HUES48 (cell line): ENCODE results near the gene SLC15A1.

Experiments
- H3K27ac ChIP-seq: one replicate; pipeline ENCODE4 v1.7.0; 2013; ENCODE audit warnings: low read depth, low read length, inconsistent platforms
- H3K27me3 ChIP-seq: 2 replicates; pipeline ENCODE4 v1.6.1; 2013; ENCODE audit warnings: mild to moderate bottlenecking, low read length; ENCODE audit not compliant: control insufficient read depth, insufficient read depth
- H3K36me3 ChIP-seq: 2 replicates; pipeline ENCODE4 v1.6.1; 2013; ENCODE audit warnings: low read length; ENCODE audit not compliant: control insufficient read depth, insufficient read depth
- H3K4me1 ChIP-seq: 2 replicates; pipeline ENCODE4 v1.6.1; 2013; ENCODE audit warnings: mild to moderate bottlenecking, low read length; ENCODE audit not compliant: control insufficient read depth, insufficient read depth
- H3K4me3 ChIP-seq: 2 replicates; pipeline ENCODE4 v1.5.1; 2013; ENCODE audit warnings: mild to moderate bottlenecking, low read depth, low read length
- H3K9ac ChIP-seq: 2 replicates; pipeline ENCODE4 v1.6.1; 2013; ENCODE audit warnings: mild to moderate bottlenecking, low read depth, low read length, moderate library complexity
- H3K9me3 ChIP-seq: 2 replicates; pipeline ENCODE4 v1.6.1; 2013; ENCODE audit warnings: low read length; ENCODE audit not compliant: control insufficient read depth, insufficient read depth

SLC15A1 gene

DNA sequence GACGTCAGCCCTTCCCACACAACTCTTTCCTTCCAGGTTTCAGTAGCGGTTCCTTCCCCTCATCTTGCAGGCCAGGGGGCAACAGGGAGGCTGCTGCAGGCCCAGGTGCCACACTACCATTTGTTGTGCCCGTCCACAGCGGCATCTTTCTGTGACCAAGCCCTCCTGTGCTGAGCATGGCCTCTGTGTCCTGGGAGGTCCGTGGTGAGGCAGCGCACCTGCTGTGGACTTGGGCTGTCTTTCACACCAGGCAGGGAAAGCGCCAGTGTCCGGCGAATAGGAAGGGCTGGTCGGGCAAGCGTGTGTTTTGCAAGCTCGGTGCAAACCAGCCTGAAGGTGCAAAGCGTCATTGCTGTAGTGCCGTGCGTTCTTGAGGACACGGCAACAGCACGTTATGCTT lies 21.4 kb downstream of the SLC15A1 start:
- H3K4me1 ChIP-seq, result no peaks in the 10 kb centered on the region
- no peaks in the 10 kb centered on the region for H3K36me3 ChIP-seq
- no peak overlapping the region for H3K9ac ChIP-seq
- no peaks in the 10 kb centered on the region for H3K27me3 ChIP-seq
- H3K27ac ChIP-seq, result no peak overlapping the region
- no peak overlapping the region for H3K4me3 ChIP-seq
- H3K9me3 ChIP-seq, result no peaks in the 10 kb centered on the region

DNA sequence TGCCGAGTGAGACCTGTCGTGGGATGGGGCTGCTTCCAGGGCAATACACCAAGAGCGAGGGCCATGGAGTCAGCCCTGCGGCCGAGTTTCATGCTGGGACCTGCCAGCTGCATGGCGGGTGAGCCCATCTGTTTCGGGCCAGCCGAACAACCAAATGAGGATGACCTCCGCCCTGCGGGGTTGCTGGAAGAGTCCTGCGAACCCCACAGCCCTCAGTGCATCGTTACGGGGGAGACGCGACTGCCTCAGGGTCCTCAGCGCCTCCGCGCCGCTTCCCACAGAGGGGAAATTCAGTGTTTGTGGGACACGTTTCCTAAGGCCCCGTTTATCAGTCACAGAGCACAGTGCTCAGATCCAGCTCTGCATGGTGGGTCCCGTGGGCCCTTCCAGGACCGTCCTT lies 22.0 kb downstream of the SLC15A1 start:
- H3K4me3 ChIP-seq, result no peak overlapping the region
- H3K27me3 ChIP-seq, result no peaks in the 10 kb centered on the region
- no peaks in the 10 kb centered on the region for H3K4me1 ChIP-seq
- H3K27ac ChIP-seq, result no peak overlapping the region
- H3K36me3 ChIP-seq, result no peaks in the 10 kb centered on the region
- H3K9me3 ChIP-seq, result no peaks in the 10 kb centered on the region
- no peak overlapping the region for H3K9ac ChIP-seq

DNA sequence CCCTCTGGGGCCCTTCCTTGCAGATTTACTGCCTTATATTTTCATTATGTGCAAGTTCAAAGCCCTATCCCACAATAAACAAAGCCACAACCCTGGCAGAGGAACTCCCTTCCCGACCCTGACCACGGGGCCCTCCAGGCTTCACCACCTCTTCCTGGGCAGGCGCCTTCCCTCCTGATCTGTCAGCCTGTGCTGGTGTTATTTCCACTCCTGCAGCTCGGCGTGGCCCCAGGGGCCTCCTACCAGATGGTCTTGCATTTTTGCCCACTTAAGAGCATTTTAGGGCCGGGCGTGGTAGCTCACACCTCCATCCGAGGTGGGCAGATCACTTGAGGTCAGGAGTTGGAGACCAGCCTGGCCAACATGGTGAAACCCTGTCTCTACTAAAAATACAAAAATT lies 22.8 kb downstream of the SLC15A1 start:
- Histone ChIP-seq H3K27ac (no peak overlapping the region), H3K36me3 (no peaks in the 10 kb centered on the region), H3K9ac (no peak overlapping the region), H3K4me3 (no peak overlapping the region), H3K27me3 (no peaks in the 10 kb centered on the region), H3K9me3 (no peaks in the 10 kb centered on the region), H3K4me1 (no peaks in the 10 kb centered on the region)

DNA sequence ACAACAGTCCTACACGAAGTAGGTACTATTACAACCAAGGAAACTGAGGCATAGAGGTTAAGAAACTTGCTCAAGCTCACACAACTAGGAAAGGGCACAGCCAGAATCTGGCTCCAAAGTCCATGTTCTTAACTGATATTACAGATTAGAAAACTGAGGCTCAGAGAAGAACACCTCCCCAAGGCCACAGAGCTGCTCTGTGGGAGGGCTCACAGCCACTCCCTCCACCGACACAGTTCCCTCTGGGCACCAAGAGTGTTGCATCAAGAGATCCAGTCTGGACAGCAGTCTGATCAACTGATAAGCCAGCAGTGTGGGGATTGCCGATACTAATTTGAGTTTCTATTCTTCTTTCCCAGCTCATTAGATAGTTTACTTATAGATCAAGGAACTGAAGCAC lies 29.5 kb downstream of the SLC15A1 start:
- H3K4me3 ChIP-seq, result no peak overlapping the region
- H3K9ac ChIP-seq, result no peak overlapping the region
- H3K4me1 ChIP-seq, result no peaks in the 10 kb centered on the region
- no peaks in the 10 kb centered on the region for H3K27me3 ChIP-seq
- no peaks in the 10 kb centered on the region for H3K9me3 ChIP-seq
- H3K27ac ChIP-seq, result no peak overlapping the region
- no peaks in the 10 kb centered on the region for H3K36me3 ChIP-seq

DNA sequence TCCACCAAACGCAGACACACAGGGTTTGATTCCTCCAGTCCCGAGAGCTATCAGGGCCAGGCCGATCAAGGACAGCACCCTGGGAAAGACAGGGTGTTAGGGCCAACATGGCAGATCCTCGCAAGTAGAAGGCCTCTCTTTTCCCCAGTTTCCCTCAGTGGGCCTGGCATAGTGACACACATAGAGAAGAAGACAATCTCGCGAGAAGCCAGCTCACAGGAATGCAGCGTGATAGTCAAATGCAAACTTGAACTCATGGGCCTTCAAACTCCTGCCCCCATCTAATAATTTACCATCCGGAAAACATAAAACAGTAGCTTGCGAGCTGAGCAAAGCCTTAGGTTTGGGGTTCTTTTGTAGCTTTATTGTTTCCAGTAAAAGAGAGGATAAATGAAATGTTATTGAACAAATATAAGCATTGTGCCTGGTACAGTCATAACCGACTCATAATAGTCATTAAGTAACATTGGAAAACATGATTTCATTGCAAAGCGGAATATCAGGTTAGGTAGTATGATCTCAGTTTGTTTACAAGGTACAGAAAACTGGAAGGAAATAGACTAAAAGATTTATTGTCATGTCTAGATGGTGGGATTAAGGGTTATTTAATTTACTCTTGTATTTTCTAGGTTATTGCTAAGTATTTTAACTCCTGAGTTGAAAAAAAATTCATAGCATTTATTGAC lies 30.5 kb downstream of the SLC15A1 start:
- Histone ChIP-seq H3K4me3 (no peak overlapping the region), H3K36me3 (no peaks in the 10 kb centered on the region), H3K9ac (no peak overlapping the region), H3K27me3 (no peaks in the 10 kb centered on the region), H3K9me3 (no peaks in the 10 kb centered on the region), H3K27ac (no peak overlapping the region), H3K4me1 (no peaks in the 10 kb centered on the region)

DNA sequence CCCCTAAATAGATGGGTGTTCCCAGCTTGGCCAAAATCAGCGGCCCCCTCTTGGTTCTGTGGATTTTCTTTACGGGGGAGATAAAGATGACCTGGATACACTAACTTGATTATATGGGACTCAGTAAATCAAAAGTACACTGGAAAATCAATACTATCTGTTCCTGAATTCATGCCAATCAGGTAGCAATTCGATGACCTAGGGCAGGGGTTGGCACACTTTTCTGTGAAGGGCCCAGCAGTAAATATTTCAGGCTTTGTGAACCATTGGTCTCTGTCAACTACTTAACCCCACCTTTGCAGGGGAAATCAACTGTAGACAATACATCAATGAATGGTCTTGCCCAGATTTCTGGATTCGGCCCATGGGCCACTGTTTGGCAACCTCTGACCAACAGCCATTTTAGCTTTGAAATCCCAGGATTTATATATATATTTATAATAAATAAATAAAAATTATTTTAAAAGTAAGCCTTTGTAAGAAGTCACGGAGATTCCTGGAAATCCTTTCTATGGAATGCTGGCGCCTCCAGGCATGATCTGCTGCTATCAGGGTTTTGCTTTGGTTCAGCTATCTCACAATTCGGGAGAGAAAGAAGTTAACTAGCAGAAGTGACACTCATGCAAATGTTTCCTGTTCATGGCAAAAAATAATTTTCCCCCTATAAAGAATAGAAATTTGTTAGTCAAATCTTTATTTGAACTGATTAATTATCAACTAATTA lies 32.8 kb downstream of the SLC15A1 start:
- Histone ChIP-seq H3K4me1 (no peaks in the 10 kb centered on the region), H3K9me3 (no peaks in the 10 kb centered on the region), H3K4me3 (no peak overlapping the region), H3K36me3 (no peaks in the 10 kb centered on the region), H3K27ac (no peak overlapping the region), H3K9ac (no peak overlapping the region), H3K27me3 (no peaks in the 10 kb centered on the region)

DNA sequence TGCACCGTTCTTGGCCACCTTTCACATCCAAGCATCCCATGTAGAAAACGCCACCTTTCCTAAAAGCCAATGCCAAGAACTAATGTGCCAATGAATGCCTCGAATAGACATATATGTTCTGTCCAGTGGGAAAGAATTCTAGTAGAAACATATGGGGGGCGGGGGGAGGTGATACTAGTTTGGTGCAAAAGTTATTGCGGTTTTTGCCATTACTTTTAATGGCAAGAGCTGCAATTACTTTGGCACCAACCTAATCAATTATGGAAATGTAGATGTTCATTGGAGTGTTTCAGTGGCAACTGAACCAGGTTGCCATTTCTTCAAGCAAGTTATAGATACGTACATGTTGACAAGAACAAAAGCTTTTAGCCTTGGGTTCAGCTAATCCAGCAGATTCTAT lies 34.6 kb downstream of the SLC15A1 start:
- Histone ChIP-seq H3K27ac (no peak overlapping the region), H3K9me3 (no peaks in the 10 kb centered on the region), H3K27me3 (no peaks in the 10 kb centered on the region), H3K36me3 (no peaks in the 10 kb centered on the region), H3K4me3 (no peak overlapping the region), H3K4me1 (no peaks in the 10 kb centered on the region), H3K9ac (no peak overlapping the region)

DNA sequence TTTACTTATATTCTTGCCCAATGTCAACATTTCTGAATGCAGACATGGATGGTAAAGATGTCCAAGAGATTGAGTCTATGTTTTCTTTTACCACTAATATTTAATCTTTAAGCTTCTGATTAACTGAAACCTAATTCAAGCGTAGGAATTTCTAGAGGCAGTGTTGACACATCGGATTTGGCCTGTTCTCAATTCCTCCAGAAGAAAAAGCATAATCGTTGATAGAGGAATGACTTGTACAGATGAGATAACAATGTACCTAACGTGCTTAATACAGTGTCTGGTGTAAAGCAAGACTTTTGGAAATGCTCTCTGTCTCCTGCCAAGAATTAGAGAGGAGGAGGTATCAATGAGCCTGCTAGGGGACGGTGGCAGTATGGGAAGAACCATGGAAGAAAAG lies 35.2 kb downstream of the SLC15A1 start:
- Histone ChIP-seq H3K9ac (no peak overlapping the region), H3K4me3 (no peak overlapping the region), H3K27me3 (no peaks in the 10 kb centered on the region), H3K36me3 (no peaks in the 10 kb centered on the region), H3K9me3 (no peaks in the 10 kb centered on the region), H3K27ac (no peak overlapping the region), H3K4me1 (no peaks in the 10 kb centered on the region)

DNA sequence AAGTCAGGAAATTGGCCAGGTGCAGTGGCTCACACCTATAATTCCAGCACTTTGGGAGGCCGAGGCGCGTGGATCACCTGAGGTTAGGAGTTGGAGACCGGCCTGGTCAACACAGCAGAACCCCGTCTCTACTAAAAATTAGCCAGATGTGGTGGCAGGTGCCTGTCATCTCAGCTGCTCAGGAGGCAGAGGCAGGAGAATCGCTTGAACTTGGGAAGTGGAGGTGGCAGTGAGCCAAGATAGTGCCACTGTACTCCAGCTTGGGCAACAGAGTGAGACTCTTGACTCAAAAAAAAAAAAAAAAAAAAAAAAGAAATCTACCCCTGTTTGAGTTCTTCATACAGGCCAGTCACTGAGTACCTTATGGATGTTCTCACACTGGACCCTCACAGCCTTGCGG lies 42.0 kb downstream of the SLC15A1 start:
- Histone ChIP-seq H3K9ac (no peak overlapping the region), H3K27ac (no peak overlapping the region), H3K27me3 (no peaks in the 10 kb centered on the region), H3K36me3 (no peaks in the 10 kb centered on the region), H3K9me3 (no peaks in the 10 kb centered on the region), H3K4me3 (no peak overlapping the region), H3K4me1 (no peaks in the 10 kb centered on the region; the same call in 1 of the 2 replicates)

DNA sequence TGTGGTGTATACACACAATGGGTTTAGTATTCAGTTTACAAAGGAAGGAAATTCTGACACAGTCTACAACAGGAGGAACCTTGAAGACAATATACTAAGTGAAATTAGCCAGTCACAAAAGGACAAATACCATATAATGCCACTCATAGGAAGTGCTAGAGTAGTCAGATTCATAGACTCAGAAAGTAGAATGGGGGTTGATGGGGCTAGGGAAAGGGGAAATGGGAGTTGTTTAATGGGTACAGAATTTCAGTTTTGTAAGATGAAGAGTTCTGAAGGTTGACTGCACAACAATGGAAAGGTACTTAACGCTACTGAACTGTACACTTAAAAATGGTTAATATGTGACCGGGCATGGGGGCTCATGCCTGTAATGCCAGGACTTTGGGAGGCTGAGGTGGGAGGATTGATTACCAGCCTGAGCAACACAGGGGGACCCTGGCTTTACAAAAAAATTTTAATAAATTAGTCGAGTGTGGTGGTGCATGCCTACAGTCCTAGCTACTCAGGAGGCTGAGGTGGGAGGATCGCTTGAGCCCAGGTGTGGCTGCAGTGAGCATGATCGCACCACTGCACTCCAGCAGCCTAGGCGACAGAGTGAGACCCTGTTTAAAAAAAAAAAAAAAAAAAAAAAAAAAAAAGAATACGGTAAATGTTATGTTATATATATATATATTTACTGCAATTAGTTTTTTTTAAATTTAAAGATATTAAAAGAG lies 45.0 kb downstream of the SLC15A1 start:
- Histone ChIP-seq H3K36me3 (no peaks in the 10 kb centered on the region), H3K27ac (no peak overlapping the region), H3K4me1 (no peaks in the 10 kb centered on the region; the same call in 1 of the 2 replicates), H3K27me3 (no peaks in the 10 kb centered on the region), H3K4me3 (no peak overlapping the region), H3K9ac (no peak overlapping the region), H3K9me3 (no peaks in the 10 kb centered on the region)
